GM18505 (cell line): ENCODE data around the gene MGAT4B.

Experiments used
- ATAC-seq: cut with Tn5 transposase; IDR thresholded peaks from one replicate; pipeline ENCODE4 v1.9.1; 2021; ENCODE audit not compliant: unreplicated experiment
- POLR2A ChIP-seq: IDR thresholded peaks from 4 replicates; pipeline ENCODE4 v1.6.1; 2011; ENCODE audit warnings: borderline replicate concordance; ENCODE audit not compliant: insufficient read depth, insufficient read length; ENCODE audit errors: extremely low read depth

The MGAT4B gene

DNA sequence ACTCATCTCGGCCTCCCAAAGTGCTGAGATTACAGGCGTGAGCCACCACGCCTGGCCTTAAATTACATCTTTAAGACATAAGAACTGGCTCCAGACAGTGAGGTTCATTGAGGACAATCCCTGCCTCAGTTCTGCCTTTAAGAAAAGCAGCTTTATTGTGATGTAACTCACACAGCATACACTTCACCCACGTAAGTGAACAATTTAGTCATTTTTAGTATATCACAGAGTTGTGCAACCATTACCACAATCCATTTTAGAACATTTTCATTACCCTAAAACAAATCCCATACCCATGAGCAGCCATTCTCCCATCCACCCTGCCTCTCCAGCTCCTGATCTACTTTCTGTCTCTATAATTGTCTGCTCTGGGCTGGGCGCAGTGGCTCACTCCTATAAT lies 36.9 kb downstream of the MGAT4B start:
- no peak for ATAC-seq
- TF ChIP-seq POLR2A: no peak

GRCh38 chr5:179769271-179769670 lies 37.4 kb downstream of the MGAT4B start:
- ATAC-seq: no peak
- TF ChIP-seq POLR2A: no peak

DNA sequence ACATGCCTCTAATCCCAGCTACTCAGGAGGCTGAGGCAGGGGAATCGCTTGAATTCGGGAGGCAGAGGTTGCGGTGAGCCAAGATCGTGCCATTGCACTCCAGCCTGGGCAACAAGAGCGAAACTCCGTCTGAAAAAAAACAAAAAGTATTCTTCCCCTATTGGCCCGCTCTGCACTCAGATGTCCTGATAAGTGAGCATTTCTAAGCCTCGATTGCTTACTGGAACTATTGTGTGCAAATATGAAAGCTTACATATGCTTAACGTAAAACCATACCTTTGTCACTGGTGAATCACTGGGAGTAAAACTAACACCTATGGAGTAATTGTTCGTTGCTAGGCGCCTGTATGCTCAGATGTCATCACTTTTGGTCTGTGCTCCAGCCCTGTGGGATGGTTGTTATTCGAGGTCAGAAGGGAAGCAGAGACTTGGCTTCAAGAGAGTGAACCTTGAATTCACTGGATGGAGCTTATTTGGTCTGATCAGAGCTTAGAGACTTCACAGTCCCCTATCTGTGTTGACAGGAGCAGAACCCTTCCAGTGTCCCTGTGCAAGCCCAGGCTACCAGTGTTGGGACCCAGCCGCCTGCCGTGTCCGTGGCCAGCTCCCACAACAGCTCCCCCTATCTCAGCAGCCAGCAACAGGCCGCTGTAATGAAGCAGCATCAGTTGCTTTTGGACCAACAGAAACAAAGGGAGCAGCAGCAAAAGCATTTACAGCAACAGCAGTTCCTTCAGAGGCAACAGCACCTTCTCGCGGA lies 38.2 kb downstream of the MGAT4B start:
- TF ChIP-seq POLR2A: no peak
- no peak for ATAC-seq

- TF ChIP-seq POLR2A: no peak
- ATAC-seq: no peak
These were observed 39.1 kb downstream of the MGAT4B start for GRCh38 chr5:179767496-179768100.

DNA sequence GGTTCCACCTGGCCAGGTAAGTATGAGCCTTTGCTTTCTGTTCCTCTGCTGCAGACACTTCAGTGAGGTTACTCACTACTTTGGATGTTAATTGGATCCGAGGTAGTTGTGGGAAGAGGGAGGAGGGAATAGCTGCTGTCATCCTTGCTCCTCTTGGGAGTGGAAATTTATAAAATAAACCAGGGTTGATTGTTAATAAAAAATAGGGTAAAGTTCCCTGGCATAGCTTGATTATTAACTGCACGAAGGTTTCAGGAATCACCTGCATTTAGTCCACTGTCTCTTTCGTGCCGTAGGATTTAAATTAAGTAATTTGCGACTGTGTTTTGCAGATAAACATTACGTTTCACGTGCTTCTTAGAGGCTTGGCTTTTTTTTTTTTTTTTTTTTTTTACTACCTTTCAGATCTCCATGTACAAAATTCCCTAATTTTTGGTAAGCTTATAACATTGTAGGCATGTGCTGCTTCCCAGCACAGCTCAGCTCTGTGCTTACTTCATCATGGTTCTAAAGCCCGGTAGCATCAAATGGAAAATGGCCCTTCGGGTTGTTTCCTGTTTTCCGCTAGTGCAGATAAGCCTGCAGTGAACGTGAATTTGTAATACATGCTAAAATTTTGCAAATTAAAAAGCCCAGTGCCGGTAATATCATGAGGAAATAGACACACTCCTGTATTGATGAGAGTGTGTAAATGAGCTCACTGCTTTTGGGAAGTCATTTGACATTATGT lies 39.8 kb downstream of the MGAT4B start:
- TF ChIP-seq POLR2A: no peak
- ATAC-seq: no peak

DNA sequence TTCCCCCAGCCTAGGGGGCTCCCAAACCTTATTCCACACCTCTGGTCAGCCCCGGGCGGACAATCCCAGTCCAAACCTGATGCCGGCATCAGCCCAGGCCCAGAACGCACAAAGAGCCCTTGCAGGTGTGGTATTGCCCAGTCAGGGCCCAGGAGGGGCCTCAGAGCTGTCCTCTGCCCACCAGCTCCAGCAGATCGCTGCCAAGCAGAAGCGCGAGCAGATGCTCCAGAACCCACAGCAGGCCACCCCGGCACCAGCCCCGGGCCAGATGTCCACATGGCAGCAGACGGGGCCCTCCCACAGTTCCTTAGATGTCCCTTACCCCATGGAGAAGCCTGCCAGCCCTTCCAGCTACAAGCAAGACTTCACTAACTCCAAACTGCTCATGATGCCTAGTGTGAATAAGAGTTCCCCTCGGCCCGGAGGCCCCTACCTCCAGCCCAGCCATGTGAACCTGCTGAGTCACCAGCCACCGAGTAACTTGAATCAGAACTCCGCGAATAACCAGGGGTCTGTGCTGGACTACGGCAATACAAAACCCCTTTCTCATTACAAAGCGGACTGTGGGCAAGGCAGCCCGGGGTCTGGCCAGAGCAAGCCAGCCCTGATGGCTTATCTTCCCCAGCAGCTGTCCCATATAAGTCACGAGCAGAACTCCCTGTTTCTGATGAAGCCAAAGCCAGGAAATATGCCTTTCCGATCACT lies 40.5 kb downstream of the MGAT4B start:
- no peak for ATAC-seq
- TF ChIP-seq POLR2A: no peak

GRCh38 chr5:179765400-179765799 lies 41.3 kb downstream of the MGAT4B start:
- TF ChIP-seq POLR2A: no peak
- no peak for ATAC-seq

DNA sequence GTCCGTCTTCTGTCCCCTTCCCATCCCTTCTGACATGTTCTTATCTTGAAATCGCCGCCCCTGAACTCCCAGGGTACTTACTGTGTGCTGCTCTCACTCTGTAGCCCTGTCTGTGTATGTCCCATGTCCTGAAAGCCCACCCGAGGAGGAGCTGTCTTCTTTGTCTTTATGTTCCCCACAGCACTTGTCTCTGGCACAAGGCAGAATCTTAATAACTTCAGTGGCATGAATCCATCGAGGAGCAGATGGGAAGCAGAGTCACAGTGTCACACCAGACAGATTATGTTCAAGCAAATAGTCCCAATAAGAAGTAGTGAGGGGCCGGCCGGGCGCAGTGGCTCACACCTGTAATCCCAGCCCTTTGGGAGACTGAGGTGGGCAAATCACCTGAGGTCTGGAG lies 42.6 kb downstream of the MGAT4B start:
- TF ChIP-seq POLR2A: no peak
- no peak for ATAC-seq

DNA sequence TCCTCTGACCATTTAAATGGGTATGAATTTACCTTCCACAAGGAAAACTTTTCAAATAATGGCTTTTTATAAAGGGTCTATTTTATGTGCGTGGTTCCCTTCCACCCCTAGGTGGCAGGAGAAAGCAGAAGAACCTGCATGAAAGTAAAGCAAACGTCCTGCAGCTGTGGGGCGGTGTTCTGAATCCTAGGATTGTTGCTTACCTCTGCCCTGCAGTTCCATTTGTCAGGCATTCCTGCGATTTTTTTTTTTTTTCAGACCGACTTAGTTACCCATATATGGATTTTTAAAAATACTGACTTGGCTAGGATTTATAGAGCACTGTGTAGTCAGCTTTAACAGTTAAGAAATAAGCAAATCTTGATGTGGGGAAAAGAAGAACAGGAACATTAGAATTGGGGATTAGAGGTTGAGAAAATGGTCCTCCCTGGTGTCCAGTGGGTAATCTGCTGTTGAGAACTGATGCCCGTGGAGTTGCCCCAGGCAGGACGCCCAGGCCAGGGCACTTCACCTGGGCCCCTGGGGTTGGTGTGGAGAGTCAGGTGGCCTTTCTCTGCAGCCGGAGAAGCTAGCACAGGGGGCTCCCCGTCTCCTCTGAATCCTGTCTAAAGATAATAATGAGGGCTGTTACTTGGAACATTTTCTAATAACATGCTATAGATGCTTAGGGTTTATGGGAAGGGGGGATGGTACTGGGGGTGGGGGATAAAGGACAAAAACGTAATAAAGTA lies 43.3 kb downstream of the MGAT4B start:
- ATAC-seq: no peak

GRCh38 chr5:179762781-179763176 lies 43.9 kb downstream of the MGAT4B start:
- no peak for ATAC-seq
- TF ChIP-seq POLR2A: no peak

More for the DNA sequence above, 43.3 kb downstream of the MGAT4B start:
- TF ChIP-seq POLR2A: no peak

DNA sequence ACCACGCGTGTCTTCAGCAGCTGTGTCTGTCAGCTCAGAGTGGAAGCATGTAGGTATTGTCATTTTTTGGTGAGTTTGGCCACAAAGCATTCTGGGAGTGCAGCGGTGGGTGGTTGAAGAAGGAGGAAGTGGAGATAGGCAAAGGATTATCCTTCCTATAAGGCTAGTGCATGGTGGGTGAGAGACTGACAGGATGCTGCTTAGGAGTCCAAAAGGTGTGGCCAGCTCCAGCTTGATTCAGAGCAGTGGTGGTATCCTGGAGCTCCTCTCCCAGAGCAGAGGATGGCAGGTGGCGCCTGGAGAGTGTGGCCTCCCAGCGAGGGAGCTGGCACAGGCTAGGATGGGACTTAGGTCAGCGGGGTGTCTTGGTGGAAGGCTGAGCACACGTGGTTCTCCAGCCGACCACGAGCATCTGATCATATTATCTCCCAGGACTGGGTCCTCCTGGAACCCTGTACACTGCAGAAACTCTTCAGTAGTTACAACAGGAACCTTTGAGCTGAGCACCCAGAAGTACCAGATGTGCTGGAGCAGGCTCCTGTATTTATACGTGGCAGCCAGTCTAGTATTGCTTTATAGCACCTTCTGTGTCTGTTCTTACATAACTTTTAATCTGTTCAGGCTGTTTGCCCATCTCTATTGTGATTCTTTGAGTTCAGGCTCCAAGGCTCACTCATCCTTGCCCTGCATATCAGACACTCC lies 44.4 kb downstream of the MGAT4B start:
- TF ChIP-seq POLR2A: no peak
- ATAC-seq: no peak

- TF ChIP-seq POLR2A: peak; percentile 35
- peak; percentile 55 for ATAC-seq
These were observed 46.8 kb downstream of the MGAT4B start for GRCh38 chr5:179759581-179760551.

DNA sequence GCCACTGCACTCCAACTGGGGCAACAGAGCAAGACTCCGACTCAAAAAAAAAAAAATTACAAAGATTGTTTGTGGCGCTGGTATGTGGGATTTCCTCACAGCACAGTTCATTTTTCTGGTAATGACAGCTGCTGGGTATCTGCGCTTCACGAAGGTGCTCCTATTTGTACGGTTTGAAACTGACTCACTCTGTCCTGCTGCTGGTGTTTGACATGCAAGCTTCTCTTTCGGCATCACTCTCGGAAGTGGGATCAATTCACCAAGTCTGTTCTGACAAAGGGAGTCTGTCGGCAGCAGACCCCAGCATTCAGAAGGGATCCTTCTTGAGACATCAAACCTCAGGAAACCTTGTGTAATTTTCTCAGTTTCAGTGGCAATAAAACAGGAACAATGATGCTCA lies 47.7 kb downstream of the MGAT4B start:
- ATAC-seq: no peak

More for the DNA sequence above, 47.7 kb downstream of the MGAT4B start:
- TF ChIP-seq POLR2A: no peak
